AG09319 (cell line): ENCODE data around the gene NEMF.

Experiments
- DNase-seq: peaks from one replicate; pipeline ENCODE4 v3.0.0-alpha.2; 2010; ENCODE audit warnings: low read depth; ENCODE audit errors: extremely low read depth
- CTCF ChIP-seq: IDR thresholded peaks from 2 replicates; pipeline ENCODE4 v1.5.1; 2011; ENCODE audit warnings: low read depth, mild to moderate bottlenecking, inconsistent platforms, low read length, moderate library complexity

The NEMF gene

GRCh38 chr14:49861699-49862088 is 9.1 kb upstream of the NEMF start:
- TF ChIP-seq CTCF: no peak
- peak; percentile 79 for DNase-seq

DNA sequence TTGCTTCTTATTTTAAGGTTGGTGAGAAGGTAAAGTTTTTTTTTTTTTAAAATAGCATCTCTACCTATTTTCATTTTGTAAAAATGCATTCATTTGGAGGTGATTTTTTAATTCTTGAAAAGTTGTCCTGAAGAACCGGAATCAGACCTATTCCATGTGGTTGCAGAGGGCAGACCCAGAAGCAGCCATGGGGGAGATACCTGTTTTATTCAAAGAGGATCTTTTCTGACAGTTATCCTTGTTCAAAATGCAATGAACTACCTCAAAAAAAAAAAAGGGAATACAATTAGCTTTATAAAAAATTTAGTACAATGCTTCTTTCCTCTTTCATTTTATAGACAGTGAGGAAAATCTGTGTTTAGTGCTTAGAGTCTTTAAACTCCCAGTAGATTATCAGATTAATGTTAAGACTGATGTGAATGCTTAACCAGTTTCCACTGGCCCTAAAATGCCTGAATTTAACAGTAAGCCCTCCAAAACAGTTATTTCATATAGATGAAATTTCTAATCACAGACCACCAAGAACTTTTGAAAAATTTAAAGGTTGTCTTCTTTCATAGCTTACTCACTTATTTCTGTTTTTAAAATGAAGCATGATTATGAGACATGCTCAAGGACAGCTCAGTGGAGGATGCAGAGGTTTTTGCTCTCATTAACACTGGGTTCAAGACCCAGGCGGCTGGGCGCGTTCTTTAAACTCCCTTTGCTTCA is 8.6 kb upstream of the NEMF start:
- DNase-seq: no peak
- TF ChIP-seq CTCF: no peak

DNA sequence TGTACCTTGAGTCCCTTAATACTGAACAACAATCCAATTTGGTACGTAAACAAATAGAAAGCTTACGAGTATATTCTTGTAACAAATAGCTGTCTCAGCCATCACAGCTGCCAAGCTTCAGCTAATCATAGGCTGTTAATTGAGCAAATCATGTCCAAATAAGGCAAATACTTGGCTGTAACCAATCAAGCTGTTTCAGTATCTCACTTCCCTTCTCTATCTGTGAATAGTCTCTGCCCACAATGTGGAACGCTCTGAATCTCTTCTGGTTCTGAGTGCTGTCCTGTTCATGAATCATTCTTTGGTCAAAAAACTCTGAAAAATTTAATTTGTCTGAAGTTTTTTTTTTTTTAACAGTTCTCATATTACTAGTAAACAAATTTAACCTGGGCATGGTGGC is 5.8 kb upstream of the NEMF start:
- no peak for DNase-seq
- no peak for TF ChIP-seq CTCF

DNA sequence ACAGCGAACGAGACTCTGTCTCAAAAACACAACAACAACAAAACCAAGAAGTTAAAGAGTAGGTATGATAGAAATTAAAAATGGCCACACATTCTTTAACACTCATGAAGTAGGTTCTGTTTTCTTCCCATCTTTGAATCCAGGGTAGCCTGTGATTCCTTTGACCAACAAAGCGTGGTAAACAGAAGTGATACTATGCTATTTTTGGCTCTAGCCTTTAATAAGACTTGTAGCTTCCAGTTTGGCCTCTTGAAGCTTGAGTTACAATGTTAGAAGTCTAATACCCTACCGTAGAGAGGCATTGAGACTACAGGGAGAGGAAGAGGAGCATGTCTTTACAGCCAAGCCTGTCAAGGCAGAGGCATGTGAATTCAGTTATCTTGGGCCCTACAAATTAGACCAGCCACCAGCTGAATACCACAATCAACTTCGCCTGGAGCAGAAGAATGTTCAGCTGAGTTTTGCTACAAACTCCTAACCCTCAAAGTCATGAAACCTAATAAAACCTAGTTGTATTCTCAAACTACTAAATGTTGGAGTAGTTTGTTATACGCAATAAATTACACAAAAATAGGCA is 4.9 kb upstream of the NEMF start:
- no peak for TF ChIP-seq CTCF

GRCh38 chr14:49853572-49854375 is 1.2 kb upstream of the NEMF start:
- TF ChIP-seq CTCF: peak; percentile 69
- peak; percentile 39 for DNase-seq

More for the DNA sequence above, 4.9 kb upstream of the NEMF start:
- DNase-seq: no peak

- no peak for TF ChIP-seq CTCF
These were observed 530 bp upstream of the NEMF start for GRCh38 chr14:49853158-49853477.

DNA sequence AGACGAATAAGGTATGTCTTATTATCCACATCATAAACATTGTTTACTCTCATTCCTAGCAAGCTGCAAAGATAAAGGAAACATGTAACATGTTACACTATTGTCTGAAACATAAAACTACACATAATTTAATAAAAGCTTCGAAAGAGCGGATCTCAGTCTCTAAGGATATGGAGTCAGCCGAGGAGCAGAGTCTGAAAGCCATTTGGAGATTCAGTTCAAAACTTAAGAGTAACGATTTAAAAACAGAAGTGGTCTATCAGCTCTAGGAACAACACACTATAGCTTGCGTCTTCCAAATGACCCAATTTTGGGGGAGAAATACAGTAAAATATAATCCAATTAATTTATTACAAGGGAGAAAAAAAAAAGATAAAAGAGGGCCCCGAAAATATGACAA is 775 bp downstream of the NEMF start:
- no peak for TF ChIP-seq CTCF

More at GRCh38 chr14:49853158-49853477, 530 bp upstream of the NEMF start:
- no peak for DNase-seq

More for the DNA sequence above, 775 bp downstream of the NEMF start:
- DNase-seq: no peak
